HepG2 (cell line): ENCODE data around the gene GPAM. TPM values are rescaled to one million over a fixed set of nuclear protein-coding genes. Genes with fewer than 3 reads are reported as not detected.

Experiments used
- ATAC-seq: fragments of 200-7000 bp; cut with Tn5 transposase; 3 replicates; pipeline ENCODE4 v1.9.1; 2020; ENCODE audit warnings: mild to moderate bottlenecking, moderate library complexity
- BruUV-seq: library from RNA; stranded (reverse); fragments of 400-500 nt; replicated peaks from 2 replicates; lab custom pipeline; 2021; lab: Mats Ljungman, UMichigan
- CTCF ChIA-PET: fragments of 300-600 bp; formaldehyde crosslinking; extraction: SDS; loops from one replicate; lab custom pipeline; 2021; ENCODE audit warnings: low total read pairs, inconsistent platforms, low intra/inter-chr PET ratio; lab: Yijun Ruan, JAX
- POLR2A ChIA-PET: fragments of 350-600 bp; sonication (Branson Sonifier 250); formaldehyde crosslinking; loops from one replicate; lab custom pipeline; 2020; ENCODE audit warnings: antibody characterized with exemption, inconsistent platforms; lab: Yijun Ruan, JAX
- DNase-seq: peaks from one replicate; pipeline ENCODE4 v3.0.0-alpha.2; 2015; ENCODE audit warnings: low spot score
- FAIRE-seq: peaks from 3 replicates; lab custom pipeline; 2011; peaks lifted over from hg19 to GRCh38; lab: Jason Lieb, UNC
- H2AFZ ChIP-seq: one replicate; pipeline ENCODE4 v1.6.1; 2011; ENCODE audit warnings: low read length, inconsistent platforms
- H3K27ac ChIP-seq: fragments of 300-600 bp; 3 replicates; pipeline ENCODE4 v1.8.0; 2011; ENCODE audit warnings: mixed run types, mild to moderate bottlenecking, mixed read lengths, low read length, inconsistent platforms; ENCODE audit not compliant: insufficient read depth; ENCODE audit errors: extremely low read length
- H3K27me3 ChIP-seq, 2 experiments: fragments of 200-600 bp in 1 of 2; 2 replicates in 1 of 2; 3 replicates in 1 of 2; pipeline versions ENCODE4 v1.6.0 to v1.8.0; 2011; ENCODE audit warnings: low read length in 2 of 2, mild to moderate bottlenecking in 2 of 2, moderate library complexity in 2 of 2, inconsistent platforms in 1 of 2; ENCODE audit not compliant: insufficient read depth in 2 of 2, control insufficient read depth in 1 of 2
- H3K36me3 ChIP-seq, 2 experiments: fragments of 200-600 bp in 1 of 2; replicated peaks in 1 of 2; 2 replicates in 1 of 2; 3 replicates in 1 of 2; pipeline versions ENCODE4 v1.5.1 to v1.8.0; 2011; ENCODE audit warnings: low read length in 2 of 2, inconsistent platforms in 1 of 2; ENCODE audit not compliant: insufficient read depth in 2 of 2, control insufficient read depth in 1 of 2
- H3K4me1 ChIP-seq: 2 replicates; pipeline ENCODE4 v1.5.1; 2012; ENCODE audit warnings: low read length, inconsistent platforms; ENCODE audit not compliant: insufficient read depth
- H3K4me2 ChIP-seq: 2 replicates; pipeline ENCODE4 v1.6.0; 2011; ENCODE audit warnings: low read depth, low read length, inconsistent platforms
- H3K4me3 ChIP-seq, 3 experiments: fragments of 200-600 bp in 1 of 3; sonication (generic), shearing (Covaris generic) in 1 of 3; replicated peaks in 1 of 3; 2 replicates each; pipeline ENCODE4 v1.5.1; 2011 to 2016; ENCODE audit warnings: low read length in 3 of 3, inconsistent platforms in 2 of 3, low read depth in 2 of 3, mild to moderate bottlenecking in 2 of 3, control low read depth in 1 of 3, mixed read lengths in 1 of 3; ENCODE audit not compliant: insufficient read depth in 1 of 3
- H3K79me2 ChIP-seq: one replicate; pipeline ENCODE4 v1.6.1; 2011; ENCODE audit warnings: low read length, inconsistent platforms; ENCODE audit not compliant: insufficient read depth
- H3K9ac ChIP-seq: 2 replicates; pipeline ENCODE4 v1.6.0; 2011; ENCODE audit warnings: mild to moderate bottlenecking, low read depth, low read length, inconsistent platforms; ENCODE audit not compliant: insufficient read depth
- H3K9me3 ChIP-seq: 2 replicates; pipeline ENCODE4 v1.5.1; 2012; ENCODE audit warnings: mild to moderate bottlenecking, low read length
- H4K20me1 ChIP-seq: 2 replicates; pipeline ENCODE4 v1.6.0; 2011; ENCODE audit warnings: inconsistent platforms, mild to moderate bottlenecking, low read length, moderate library complexity; ENCODE audit not compliant: insufficient read depth
- EP300 ChIP-seq, 3 experiments: sonication (generic) in 1 of 3; formaldehyde crosslinking in 1 of 3; IDR thresholded peaks; 2 replicates each; pipeline versions ENCODE4 v1.5.1 to v1.6.1; 2011 to 2020; ENCODE audit warnings: low read depth in 2 of 3, low read length in 2 of 3, borderline replicate concordance in 1 of 3, improper control_type of control experiment in 1 of 3, mild to moderate bottlenecking in 1 of 3, missing genetic modification reagents in 1 of 3, moderate library complexity in 1 of 3
- ETV5 ChIP-seq: IDR thresholded peaks from 2 replicates; pipeline ENCODE4 v1.6.1; 2018; ENCODE audit warnings: missing biosample characterization, missing genetic modification reagents, inconsistent platforms, borderline replicate concordance
- FOSL1 ChIP-seq: sonication (generic); formaldehyde crosslinking; IDR thresholded peaks from 2 replicates; pipeline ENCODE4 v1.9.0; 2021; ENCODE audit warnings: missing genetic modification reagents, borderline replicate concordance
- FOSL2 ChIP-seq: sonication (generic); formaldehyde crosslinking; IDR thresholded peaks from 2 replicates; pipeline ENCODE4 v1.4.0; 2020; ENCODE audit warnings: missing genetic modification reagents
- HNF4A ChIP-seq: sonication (generic); formaldehyde crosslinking; IDR thresholded peaks from 2 replicates; pipeline ENCODE4 v1.4.0; 2020; ENCODE audit warnings: missing genetic modification reagents
- POGZ ChIP-seq: sonication (generic); formaldehyde crosslinking; IDR thresholded peaks from 2 replicates; pipeline ENCODE4 v1.4.0; 2020; ENCODE audit warnings: mild to moderate bottlenecking, missing genetic modification reagents
- RBFOX2 ChIP-seq: fragments of 200-400 bp; formaldehyde crosslinking; IDR thresholded peaks from 2 replicates; pipeline ENCODE4 v1.6.1; 2017; ENCODE audit warnings: low read depth, mild to moderate bottlenecking, low read length
- RXRA ChIP-seq: sonication (generic); formaldehyde crosslinking; IDR thresholded peaks from 2 replicates; pipeline ENCODE4 v1.5.1; 2020; ENCODE audit warnings: missing genetic modification reagents
- SOX6 ChIP-seq, 2 experiments: fragments of 450-650 bp in 1 of 2; sonication (generic) in 1 of 2; formaldehyde crosslinking in 1 of 2; IDR thresholded peaks; 2 replicates each; pipeline versions ENCODE4 v1.4.0 to v1.6.1; 2017 to 2020; ENCODE audit warnings: antibody characterized with exemption in 1 of 2, mild to moderate bottlenecking in 1 of 2, missing genetic modification reagents in 1 of 2
- SRSF9 ChIP-seq: fragments of 200-400 bp; formaldehyde crosslinking; IDR thresholded peaks from 2 replicates; pipeline ENCODE4 v1.6.1; 2018; ENCODE audit warnings: borderline replicate concordance, mild to moderate bottlenecking, low read depth, low read length; ENCODE audit not compliant: insufficient read depth, poor library complexity, severe bottlenecking
- U2AF2 ChIP-seq: fragments of 200-400 bp; formaldehyde crosslinking; IDR thresholded peaks from 2 replicates; pipeline ENCODE4 v1.6.1; 2017; ENCODE audit warnings: low read depth, mild to moderate bottlenecking, low read length
- ZNF777 ChIP-seq: sonication (generic); formaldehyde crosslinking; IDR thresholded peaks from 2 replicates; pipeline ENCODE4 v1.4.0; 2020; ENCODE audit warnings: missing genetic modification reagents
- WGBS: methylation state at CpG from one replicate; pipeline ENCODE4 v1.1.6; 2017; ENCODE audit warnings: low lambda C conversion rate; 5-methylcytosine and 5-hydroxymethylcytosine counted together
- in situ Hi-C: cut with HindIII; loops from 2 replicates; pipeline ENCODE4 v1.10.0; 2017; ENCODE audit warnings: low pct_unique_long_range_greater_than_20kb; ENCODE audit not compliant: extremely low pct_ligation_motif_present
- intact Hi-C: fragments of 100-400 bp; cut with micrococcal nuclease; formaldehyde crosslinking; loops from one replicate; pipeline ENCODE4 v1.10.0; 2022; ENCODE audit not compliant: unreplicated experiment
- polyA plus RNA-seq, 8 experiments: library from polyadenylated mRNA; depleted of rRNA in 3 of 8; stranded (reverse) in 7 of 8; unstranded in 1 of 8; fragments of >200 nt; fragmentation: Illumina TruSeq in 4 of 8; extraction: Trizol in 4 of 8; gene quantifications; 2 replicates each; pipeline versions ENCODE4 v1.2.1 to v1.2.3, GENCODE V29; 2011 to 2016; ENCODE audit warnings: low read depth in 4 of 8, missing spikeins in 1 of 8, mixed read lengths in 1 of 8; ENCODE audit not compliant: insufficient read depth in 1 of 8
- total RNA-seq, 5 experiments: library from RNA; depleted of rRNA; stranded (reverse); fragments of >200 nt; fragmentation: Illumina TruSeq; extraction: Trizol; gene quantifications; 2 replicates each; pipeline ENCODE4 v1.2.3, GENCODE V29; 2016; ENCODE audit warnings: low read depth in 1 of 5
- TF ChIP-seq, protein P1 (sequence below): sonication (generic); formaldehyde crosslinking; IDR thresholded peaks from 2 replicates; pipeline ENCODE4 v1.5.0; 2020; ENCODE audit warnings: mild to moderate bottlenecking, missing genetic modification reagents
- TF ChIP-seq, protein P2 (sequence below): sonication (generic); IDR thresholded peaks from 2 replicates; pipeline ENCODE4 v1.6.1; 2016; ENCODE audit warnings: low read depth, borderline replicate concordance
- TF ChIP-seq, protein P3 (sequence below): sonication (generic); formaldehyde crosslinking; IDR thresholded peaks from 2 replicates; pipeline ENCODE4 v1.9.0; 2022; ENCODE audit warnings: low read depth, missing genetic modification reagents

Gene GPAM
- total and polyA plus RNA-seq, 2 of the 13 experiments (the other 11 are each of a cell fraction or from before 2014, with no cell fraction given) = 36.8 to 140 TPM

DNA sequence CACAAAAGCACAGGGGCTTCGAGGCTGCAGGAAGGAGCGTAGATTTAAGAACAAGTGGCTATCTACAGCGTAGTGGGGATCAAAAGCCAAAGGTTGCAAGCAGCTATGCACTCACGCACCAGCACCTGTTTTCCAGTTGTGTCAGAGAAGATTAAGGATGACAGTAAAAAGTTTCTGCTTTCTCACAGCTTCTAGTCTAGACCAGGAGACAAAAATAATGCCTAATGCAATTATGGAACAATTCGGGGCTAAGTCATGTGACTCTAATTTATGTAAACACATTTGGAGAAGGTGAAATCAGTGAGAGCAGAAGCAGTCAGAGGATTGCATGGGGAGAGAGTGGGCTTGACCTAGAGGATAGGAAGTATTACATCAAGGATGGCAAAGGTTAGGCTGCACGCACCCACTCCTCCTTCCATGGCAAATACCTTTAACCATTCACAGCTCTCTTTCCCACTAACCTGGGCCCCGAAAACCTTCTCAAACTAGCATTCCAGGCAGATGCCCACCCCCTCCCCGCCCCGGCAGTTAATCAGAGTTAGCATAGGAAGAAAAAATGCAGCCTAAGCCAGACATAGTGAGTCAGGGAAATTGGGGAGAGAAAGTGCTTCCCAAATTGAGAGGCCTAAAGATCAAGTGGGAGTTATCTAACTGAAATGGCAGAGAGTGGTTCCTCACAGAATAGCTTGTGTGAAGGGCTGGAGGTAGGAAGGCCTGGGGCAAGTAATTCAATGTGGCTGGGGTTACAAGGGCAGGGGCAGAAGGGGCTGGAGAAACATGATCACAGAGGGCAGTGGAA is 48.2 kb upstream of the GPAM start (continued):
- TF ChIP-seq RXRA (CRISPR knock-in tag) = no peak

DNA sequence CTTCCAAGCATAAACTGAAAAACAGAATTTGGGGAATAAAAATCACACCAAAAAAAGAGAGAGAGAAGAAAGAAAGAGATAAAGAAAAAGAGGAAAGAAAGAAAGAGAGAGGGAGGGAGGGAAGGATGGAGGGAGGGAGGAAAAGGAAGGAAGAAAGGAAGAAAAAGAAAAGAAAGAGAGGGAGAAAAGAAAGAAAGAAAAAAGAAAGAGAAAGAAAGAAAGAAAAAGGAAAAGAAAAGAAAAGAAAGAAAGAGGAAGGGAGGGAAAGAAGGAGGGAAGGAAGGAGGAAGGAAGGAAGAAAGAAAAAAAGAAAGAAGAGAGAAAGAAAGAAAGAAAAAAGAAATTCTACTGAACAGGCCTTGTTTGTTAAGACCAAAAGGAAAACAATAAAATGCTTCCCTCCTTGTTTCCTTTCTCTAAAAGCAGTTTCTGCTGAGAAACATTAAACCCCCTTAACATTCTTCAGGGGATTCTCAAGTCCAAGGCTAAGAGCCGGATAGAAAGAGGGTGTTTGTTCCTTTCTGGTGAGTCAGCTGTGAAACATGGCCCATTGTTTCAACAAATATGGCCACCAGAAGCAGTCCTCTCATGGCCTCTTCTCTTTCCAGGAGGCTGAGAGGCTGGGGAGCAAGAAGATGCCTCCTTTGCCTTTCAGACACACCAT is 46.9 kb upstream of the GPAM start:
- no peak overlapping the region for H3K4me3 ChIP-seq
- intact Hi-C loops = no loop called here
- peak overlapping the region; percentile 52 for H3K27ac ChIP-seq
- peak overlapping the region; percentile 18 for H3K4me2 ChIP-seq
- H2AFZ ChIP-seq = no peak overlapping the region
- no peaks in the 10 kb centered on the region for H3K36me3 ChIP-seq
- peaks cover 27% of the 10 kb centered on the region for H3K79me2 ChIP-seq
- CTCF ChIA-PET = no interaction called here
- 17% methylated on average over 1 of the region's 1 CpG for WGBS
- H3K27me3 ChIP-seq = no peaks in the 10 kb centered on the region; a peak in 1 of 5 replicates
- ATAC-seq (no peak), DNase-seq (peak; percentile 59), FAIRE-seq (no peak)
- in situ Hi-C loops = no loop called here
- no peaks in the 10 kb centered on the region for H4K20me1 ChIP-seq
- BruUV-seq = no TSS peak
- POLR2A ChIA-PET = interaction anchor here (1.0 to 2.6 kb wide), 7 partner anchors 15 to 45 kb away, joined by 3 to 19 read pairs (median 4); no protein-coding TSS in a partner anchor
- peaks cover 87% of the 10 kb centered on the region for H3K4me1 ChIP-seq
- no peak overlapping the region for H3K9ac ChIP-seq
- H3K9me3 ChIP-seq = no peaks in the 10 kb centered on the region
- TF ChIP-seq ETV5 (peak; percentile 53; the same call in 1 of the 2 replicates), POGZ (CRISPR knock-in tag) (no peak), RBFOX2 (no peak), FOSL2 (CRISPR knock-in tag) (peak; percentile 92), HNF4A (CRISPR knock-in tag) (0 out of 2 replicates have a peak, but pooled peaks have one; percentile 7), ZNF777 (CRISPR knock-in tag) (no peak), U2AF2 (0 out of 2 replicates have a peak, but pooled peaks have one; percentile 63), SOX6 (IDR thresholded peaks at IDR 0.05) (no peak), SOX6 (CRISPR knock-in tag; IDR thresholded peaks at IDR 0.05) (peak; percentile 69), SRSF9 (peak; percentile 53), EP300 (IDR thresholded peaks at IDR 0.05; ENCODE audit: low read depth in 2 of 2, low read length in 2 of 2) (peak in 1 of 2 experiments; percentile 64; a peak in 2 of 4 replicates), EP300 (CRISPR knock-in tag; IDR thresholded peaks at IDR 0.05; ENCODE audit: borderline replicate concordance) (no peak), FOSL1 (CRISPR knock-in tag) (peak; percentile 47; the same call in 1 of the 2 replicates)
- TF ChIP-seq, protein P1, sequence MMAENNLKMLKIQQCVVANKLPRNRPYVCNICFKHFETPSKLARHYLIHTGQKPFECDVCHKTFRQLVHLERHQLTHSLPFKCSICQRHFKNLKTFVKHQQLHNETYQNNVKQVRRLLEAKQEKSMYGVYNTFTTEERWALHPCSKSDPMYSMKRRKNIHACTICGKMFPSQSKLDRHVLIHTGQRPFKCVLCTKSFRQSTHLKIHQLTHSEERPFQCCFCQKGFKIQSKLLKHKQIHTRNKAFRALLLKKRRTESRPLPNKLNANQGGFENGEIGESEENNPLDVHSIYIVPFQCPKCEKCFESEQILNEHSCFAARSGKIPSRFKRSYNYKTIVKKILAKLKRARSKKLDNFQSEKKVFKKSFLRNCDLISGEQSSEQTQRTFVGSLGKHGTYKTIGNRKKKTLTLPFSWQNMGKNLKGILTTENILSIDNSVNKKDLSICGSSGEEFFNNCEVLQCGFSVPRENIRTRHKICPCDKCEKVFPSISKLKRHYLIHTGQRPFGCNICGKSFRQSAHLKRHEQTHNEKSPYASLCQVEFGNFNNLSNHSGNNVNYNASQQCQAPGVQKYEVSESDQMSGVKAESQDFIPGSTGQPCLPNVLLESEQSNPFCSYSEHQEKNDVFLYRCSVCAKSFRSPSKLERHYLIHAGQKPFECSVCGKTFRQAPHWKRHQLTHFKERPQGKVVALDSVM (CRISPR knock-in tag) = peak; percentile 46; the same call in 1 of the 2 replicates
- TF ChIP-seq, protein P2, sequence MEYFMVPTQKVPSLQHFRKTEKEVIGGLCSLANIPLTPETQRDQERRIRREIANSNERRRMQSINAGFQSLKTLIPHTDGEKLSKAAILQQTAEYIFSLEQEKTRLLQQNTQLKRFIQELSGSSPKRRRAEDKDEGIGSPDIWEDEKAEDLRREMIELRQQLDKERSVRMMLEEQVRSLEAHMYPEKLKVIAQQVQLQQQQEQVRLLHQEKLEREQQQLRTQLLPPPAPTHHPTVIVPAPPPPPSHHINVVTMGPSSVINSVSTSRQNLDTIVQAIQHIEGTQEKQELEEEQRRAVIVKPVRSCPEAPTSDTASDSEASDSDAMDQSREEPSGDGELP = peak; percentile 66
- TF ChIP-seq, protein P3, sequence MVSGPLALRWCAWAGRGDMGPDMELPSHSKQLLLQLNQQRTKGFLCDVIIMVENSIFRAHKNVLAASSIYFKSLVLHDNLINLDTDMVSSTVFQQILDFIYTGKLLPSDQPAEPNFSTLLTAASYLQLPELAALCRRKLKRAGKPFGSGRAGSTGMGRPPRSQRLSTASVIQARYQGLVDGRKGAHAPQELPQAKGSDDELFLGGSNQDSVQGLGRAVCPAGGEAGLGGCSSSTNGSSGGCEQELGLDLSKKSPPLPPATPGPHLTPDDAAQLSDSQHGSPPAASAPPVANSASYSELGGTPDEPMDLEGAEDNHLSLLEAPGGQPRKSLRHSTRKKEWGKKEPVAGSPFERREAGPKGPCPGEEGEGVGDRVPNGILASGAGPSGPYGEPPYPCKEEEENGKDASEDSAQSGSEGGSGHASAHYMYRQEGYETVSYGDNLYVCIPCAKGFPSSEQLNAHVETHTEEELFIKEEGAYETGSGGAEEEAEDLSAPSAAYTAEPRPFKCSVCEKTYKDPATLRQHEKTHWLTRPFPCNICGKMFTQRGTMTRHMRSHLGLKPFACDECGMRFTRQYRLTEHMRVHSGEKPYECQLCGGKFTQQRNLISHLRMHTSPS (CRISPR knock-in tag) = no peak
